H1 (cell line): ENCODE results near the gene MADD. TPM values are rescaled to one million over a fixed set of nuclear protein-coding genes. Genes with fewer than 3 reads are reported as not detected.

Experiments
- CTCF ChIA-PET: fragments of 300-600 bp; sonication (Branson Sonifier 250); formaldehyde crosslinking; loops from one replicate; lab custom pipeline; 2021; ENCODE audit not compliant: partially characterized antibody; lab: Charles Lee
- POLR2A ChIA-PET: fragments of 300-600 bp; sonication (Branson Sonifier 250); formaldehyde crosslinking; loops from one replicate; lab custom pipeline; 2021; ENCODE audit warnings: inconsistent platforms; ENCODE audit not compliant: partially characterized antibody; lab: Charles Lee
- DNase-seq, 2 experiments: peaks; one replicate each; pipeline versions ENCODE4 v3.0.0 to v3.0.0-alpha.2; 2010 to 2022; ENCODE audit warnings: low spot score in 2 of 2, low read depth in 1 of 2, mixed read lengths in 1 of 2
- FAIRE-seq: peaks from 2 replicates; lab custom pipeline; 2011; peaks lifted over from hg19 to GRCh38; lab: Jason Lieb, UNC
- H2AFZ ChIP-seq: 2 replicates; pipeline ENCODE4 v1.8.1; 2012; ENCODE audit warnings: low read length, inconsistent platforms
- H2AK5ac ChIP-seq: 2 replicates; pipeline ENCODE4 v1.6.1; 2013; ENCODE audit warnings: low read depth, low read length
- H2BK120ac ChIP-seq: replicated peaks from 2 replicates; pipeline ENCODE3; 2013; ENCODE audit warnings: low read depth, low read length, inconsistent platforms
- H2BK12ac ChIP-seq: 2 replicates; pipeline ENCODE4 v1.6.1; 2013; ENCODE audit warnings: low read depth, low read length
- H2BK15ac ChIP-seq: 2 replicates; pipeline ENCODE4 v1.6.1; 2013; ENCODE audit warnings: low read length
- H2BK20ac ChIP-seq: 2 replicates; pipeline ENCODE4 v1.6.1; 2013; ENCODE audit warnings: low read length
- H2BK5ac ChIP-seq: 2 replicates; pipeline ENCODE4 v1.6.1; 2013; ENCODE audit warnings: low read depth, low read length
- H3K14ac ChIP-seq: 2 replicates; pipeline ENCODE4 v1.6.1; 2013; ENCODE audit warnings: inconsistent platforms; ENCODE audit not compliant: insufficient read length
- H3K18ac ChIP-seq: 2 replicates; pipeline ENCODE4 v1.6.1; 2013; ENCODE audit warnings: low read length; ENCODE audit errors: extremely low read depth
- H3K23ac ChIP-seq: 2 replicates; pipeline ENCODE4 v1.6.1; 2013; ENCODE audit warnings: inconsistent platforms; ENCODE audit not compliant: insufficient read length
- H3K23me2 ChIP-seq: 2 replicates; pipeline ENCODE4 v1.6.1; 2013; ENCODE audit warnings: low read depth, low read length
- H3K27ac ChIP-seq: 2 replicates; pipeline ENCODE4 v1.6.1; 2011; ENCODE audit warnings: low read depth, low read length, inconsistent platforms
- H3K27me3 ChIP-seq, 4 experiments: replicated peaks in 1 of 4; 1 replicate in 1 of 4; 2 replicates in 3 of 4; pipeline versions ENCODE4 v1.6.1 to v1.8.1; 2011 to 2013; ENCODE audit warnings: low read length in 3 of 4, mild to moderate bottlenecking in 3 of 4, inconsistent platforms in 2 of 4, mixed read lengths in 2 of 4, moderate library complexity in 1 of 4; ENCODE audit not compliant: control insufficient read depth in 3 of 4, insufficient read depth in 3 of 4; ENCODE audit errors: extremely low read depth in 1 of 4
- H3K36me3 ChIP-seq, 4 experiments: 2 replicates each; pipeline versions ENCODE4 v1.6.1 to v1.8.1; 2011 to 2013; ENCODE audit warnings: mild to moderate bottlenecking in 4 of 4, low read length in 3 of 4, moderate library complexity in 2 of 4, control low read depth in 1 of 4, inconsistent platforms in 1 of 4; ENCODE audit not compliant: insufficient read depth in 4 of 4, control insufficient read depth in 2 of 4
- H3K4ac ChIP-seq: replicated peaks from 2 replicates; pipeline ENCODE3; 2013; ENCODE audit warnings: low read length, low read depth, mixed read lengths, inconsistent platforms; ENCODE audit not compliant: insufficient read length
- H3K4me1 ChIP-seq, 4 experiments: replicated peaks in 1 of 4; 1 replicate in 1 of 4; 2 replicates in 3 of 4; pipeline versions ENCODE4 v1.6.1 to v1.8.1; 2011 to 2013; ENCODE audit warnings: low read length in 3 of 4, inconsistent platforms in 2 of 4, mixed read lengths in 1 of 4; ENCODE audit not compliant: insufficient read depth in 4 of 4, control insufficient read depth in 3 of 4
- H3K4me2 ChIP-seq, 2 experiments: 2 replicates each; pipeline versions ENCODE4 v1.6.1 to v1.8.1; 2011 to 2013; ENCODE audit warnings: low read depth in 2 of 2, low read length in 2 of 2, control low read depth in 1 of 2, inconsistent platforms in 1 of 2, mild to moderate bottlenecking in 1 of 2; ENCODE audit not compliant: insufficient read depth in 1 of 2
- H3K4me3 ChIP-seq, 4 experiments: fragments of 200-600, 300-600 bp in 1 of 4; sonication (generic), shearing (Covaris generic), sonication (Bioruptor Twin) in 1 of 4; 2 replicates each; pipeline versions ENCODE4 v1.5.1 to v1.8.1; 2011 to 2016; ENCODE audit warnings: low read length in 4 of 4, low read depth in 3 of 4, control low read depth in 2 of 4, inconsistent platforms in 2 of 4, mild to moderate bottlenecking in 2 of 4, mixed read lengths in 1 of 4, moderate library complexity in 1 of 4; ENCODE audit not compliant: insufficient read depth in 2 of 4; ENCODE audit errors: extremely low read depth in 1 of 4
- H3K56ac ChIP-seq: replicated peaks from 2 replicates; pipeline ENCODE3; 2013; ENCODE audit warnings: low read depth, mild to moderate bottlenecking, mixed read lengths, low read length, inconsistent platforms; ENCODE audit not compliant: insufficient read length
- H3K79me1 ChIP-seq: 2 replicates; pipeline ENCODE4 v1.6.1; 2013; ENCODE audit warnings: low read depth, low read length, control low read depth
- H3K79me2 ChIP-seq, 2 experiments: 2 replicates each; pipeline versions ENCODE4 v1.6.1 to v1.8.1; 2012 to 2013; ENCODE audit warnings: low read length in 2 of 2, mild to moderate bottlenecking in 2 of 2, inconsistent platforms in 1 of 2; ENCODE audit not compliant: insufficient read depth in 2 of 2, control insufficient read depth in 1 of 2
- H3K9ac ChIP-seq, 4 experiments: replicated peaks in 1 of 4; 1 replicate in 1 of 4; 2 replicates in 3 of 4; pipeline versions ENCODE4 v1.6.1 to v1.8.1; 2011 to 2013; ENCODE audit warnings: low read depth in 3 of 4, low read length in 3 of 4, control low read depth in 2 of 4, mild to moderate bottlenecking in 2 of 4, moderate library complexity in 2 of 4, inconsistent platforms in 1 of 4; ENCODE audit errors: extremely low read depth in 1 of 4
- H3K9me3 ChIP-seq, 2 experiments: 2 replicates each; pipeline versions ENCODE4 v1.6.1 to v1.8.1; 2012 to 2013; ENCODE audit warnings: mild to moderate bottlenecking in 2 of 2, moderate library complexity in 2 of 2, control low read depth in 1 of 2, inconsistent platforms in 1 of 2, low read depth in 1 of 2, low read length in 1 of 2, mixed read lengths in 1 of 2; ENCODE audit not compliant: insufficient read depth in 2 of 2
- H4K20me1 ChIP-seq, 2 experiments: replicated peaks in 1 of 2; 2 replicates each; pipeline versions ENCODE3 to v1.8.1; 2011 to 2013; ENCODE audit warnings: inconsistent platforms in 2 of 2, low read length in 2 of 2, mild to moderate bottlenecking in 1 of 2; ENCODE audit not compliant: insufficient read depth in 2 of 2, control insufficient read depth in 1 of 2
- H4K5ac ChIP-seq: 2 replicates; pipeline ENCODE4 v1.6.1; 2013; ENCODE audit warnings: low read length, low read depth, mixed read lengths, inconsistent platforms; ENCODE audit not compliant: insufficient read length
- H4K8ac ChIP-seq: 2 replicates; pipeline ENCODE4 v1.8.0; 2013; ENCODE audit warnings: mild to moderate bottlenecking, moderate library complexity, low read length, inconsistent platforms; ENCODE audit not compliant: insufficient read depth; ENCODE audit errors: extremely low read depth
- H4K91ac ChIP-seq: replicated peaks from 2 replicates; pipeline ENCODE3; 2013; ENCODE audit warnings: low read length, mixed read lengths, inconsistent platforms; ENCODE audit not compliant: insufficient read length
- CEBPB ChIP-seq: IDR thresholded peaks from 2 replicates; pipeline ENCODE4 v1.6.1; 2012; ENCODE audit warnings: low read depth, low read length
- HDAC2 ChIP-seq, 2 experiments: fragments of 300-600 bp in 1 of 2; sonication (generic) in 1 of 2; IDR thresholded peaks; 2 replicates each; pipeline ENCODE4 v1.6.1; 2011 to 2012; ENCODE audit warnings: low read depth in 2 of 2, low read length in 2 of 2, mild to moderate bottlenecking in 2 of 2, moderate library complexity in 2 of 2, borderline replicate concordance in 1 of 2, inconsistent platforms in 1 of 2
- PHF8 ChIP-seq: fragments of 200-600 bp; sonication (generic); conservative IDR thresholded peaks from 2 replicates; pipeline ENCODE4 v1.7.1; 2012; ENCODE audit warnings: low read depth, mild to moderate bottlenecking, inconsistent platforms, low read length, moderate library complexity
- SIN3A ChIP-seq, 2 experiments: IDR thresholded peaks in 1 of 2; conservative IDR thresholded peaks in 1 of 2; 2 replicates each; pipeline ENCODE4 v1.6.1; 2011 to 2012; ENCODE audit warnings: low read length in 2 of 2, improper control_type of control experiment in 1 of 2, low read depth in 1 of 2, mild to moderate bottlenecking in 1 of 2
- TAF7 ChIP-seq: optimal IDR thresholded peaks from 2 replicates; pipeline ENCODE3; 2011; ENCODE audit warnings: low read depth, mild to moderate bottlenecking, inconsistent platforms, low read length, moderate library complexity, borderline replicate concordance
- TEAD4 ChIP-seq: IDR thresholded peaks from 2 replicates; pipeline ENCODE4 v1.6.1; 2012; ENCODE audit warnings: low read depth, low read length, inconsistent platforms, mixed read lengths
- WGBS, 2 experiments: shearing (Covaris generic) in 1 of 2; methylation state at CpG; one replicate each; pipeline versions ENCODE4 v1.1.6 to v1.1.7; 2013 to 2015; ENCODE audit warnings: low lambda C conversion rate in 2 of 2, mixed read lengths in 2 of 2, inconsistent platforms in 1 of 2, low coverage in 1 of 2, missing lambda C conversion rate in 1 of 2; ENCODE audit not compliant: insufficient replicate concordance in 2 of 2, insufficient coverage in 1 of 2, insufficient read length in 1 of 2; ENCODE audit errors: extremely low coverage in 1 of 2, missing lambda C conversion rate in 1 of 2; 5-methylcytosine and 5-hydroxymethylcytosine counted together
- polyA plus RNA-seq, 7 experiments: library from polyadenylated mRNA; depleted of rRNA in 3 of 7; stranded (reverse) in 5 of 7; unstranded in 2 of 7; fragments of >200 nt in 5 of 7; fragments of 200-250 nt in 2 of 7; gene quantifications; 1 replicate in 5 of 7; 2 replicates in 1 of 7; 4 replicates in 1 of 7; pipeline versions ENCODE4 v1.2.1 to v1.2.3, GENCODE V29; 2011 to 2013; ENCODE audit warnings: missing spikeins in 2 of 7, mixed read lengths in 2 of 7
- total RNA-seq: library from RNA; stranded (reverse); fragmentation: NEBNext Ultra II Directional; extraction: Animal tissue kit (Norgen Biotek cat#: 25700); gene quantifications from 2 replicates; pipeline ENCODE4 v1.2.1, GENCODE V29; 2021
- TF ChIP-seq, protein P1 (sequence below), 3 experiments: IDR thresholded peaks; 1 replicate in 2 of 3; 2 replicates in 1 of 3; pipeline versions ENCODE4 v1.5.1 to v1.6.1; 2011; ENCODE audit warnings: low read length in 3 of 3, mild to moderate bottlenecking in 3 of 3, inconsistent platforms in 2 of 3, low read depth in 1 of 3, moderate library complexity in 1 of 3; ENCODE audit not compliant: insufficient read depth in 1 of 3; ENCODE audit errors: control extremely low read depth in 1 of 3

MADD gene
- total and polyA plus RNA-seq, 2 of the 8 experiments (the other 6 are each of a cell fraction or from before 2014, with no cell fraction given) = 32.5 to 45.4 TPM

GRCh38 chr11:47359162-47359561, 89.2 kb downstream of the MADD start:
- H4K8ac ChIP-seq = no peak overlapping the region
- H3K14ac ChIP-seq = no peak overlapping the region
- WGBS, 2 experiments = 93% methylated on average over 6 of the region's 7 CpGs; no CpG with 5 or more reads in 1 of the 2 experiments
- CTCF ChIA-PET = interaction anchor here (0.7 to 2.3 kb wide), 6 partner anchors 9 to 86 kb away, joined by 3 to 7 read pairs (median 3); no protein-coding TSS in a partner anchor
- no peaks in the 10 kb centered on the region for H3K79me2 ChIP-seq
- no peak overlapping the region for H2BK20ac ChIP-seq
- H3K56ac ChIP-seq = no peak overlapping the region
- no peak overlapping the region for H4K91ac ChIP-seq
- no peak overlapping the region for H3K4me2 ChIP-seq
- H2BK120ac ChIP-seq = no peak overlapping the region
- H3K79me1 ChIP-seq = 0 out of 2 replicates have a peak, but pooled peaks cover 2% of the 10 kb centered on the region
- DNase-seq (no peak), FAIRE-seq (no peak)
- no peak overlapping the region for H3K27ac ChIP-seq
- peaks cover 16% of the 10 kb centered on the region for H3K23me2 ChIP-seq
- H3K9ac ChIP-seq = no peak overlapping the region
- H3K4me1 ChIP-seq = no peaks in the 10 kb centered on the region; a peak in 2 of 7 replicates
- no peaks in the 10 kb centered on the region for H3K27me3 ChIP-seq
- H3K4ac ChIP-seq = no peak overlapping the region
- no peaks in the 10 kb centered on the region; a peak in 1 of 8 replicates for H3K36me3 ChIP-seq
- no peak overlapping the region for H2BK15ac ChIP-seq
- no peak overlapping the region for H3K4me3 ChIP-seq
- no peak overlapping the region for H2AK5ac ChIP-seq
- no peak overlapping the region for H2BK12ac ChIP-seq
- TF ChIP-seq PHF8 (no peak), TEAD4 (no peak), TAF7 (no peak), SIN3A (conservative IDR thresholded peaks at IDR 0.05 in 1 of 2, IDR thresholded peaks at IDR 0.05 in 1 of 2; ENCODE audit: low read depth in 1 of 2, low read length in 2 of 2) (no peak), HDAC2 (IDR thresholded peaks at IDR 0.05; ENCODE audit: borderline replicate concordance in 1 of 2, low read depth in 2 of 2, low read length in 2 of 2) (no peak), CEBPB (no peak)
- TF ChIP-seq, protein P1, sequence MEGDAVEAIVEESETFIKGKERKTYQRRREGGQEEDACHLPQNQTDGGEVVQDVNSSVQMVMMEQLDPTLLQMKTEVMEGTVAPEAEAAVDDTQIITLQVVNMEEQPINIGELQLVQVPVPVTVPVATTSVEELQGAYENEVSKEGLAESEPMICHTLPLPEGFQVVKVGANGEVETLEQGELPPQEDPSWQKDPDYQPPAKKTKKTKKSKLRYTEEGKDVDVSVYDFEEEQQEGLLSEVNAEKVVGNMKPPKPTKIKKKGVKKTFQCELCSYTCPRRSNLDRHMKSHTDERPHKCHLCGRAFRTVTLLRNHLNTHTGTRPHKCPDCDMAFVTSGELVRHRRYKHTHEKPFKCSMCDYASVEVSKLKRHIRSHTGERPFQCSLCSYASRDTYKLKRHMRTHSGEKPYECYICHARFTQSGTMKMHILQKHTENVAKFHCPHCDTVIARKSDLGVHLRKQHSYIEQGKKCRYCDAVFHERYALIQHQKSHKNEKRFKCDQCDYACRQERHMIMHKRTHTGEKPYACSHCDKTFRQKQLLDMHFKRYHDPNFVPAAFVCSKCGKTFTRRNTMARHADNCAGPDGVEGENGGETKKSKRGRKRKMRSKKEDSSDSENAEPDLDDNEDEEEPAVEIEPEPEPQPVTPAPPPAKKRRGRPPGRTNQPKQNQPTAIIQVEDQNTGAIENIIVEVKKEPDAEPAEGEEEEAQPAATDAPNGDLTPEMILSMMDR (IDR thresholded peaks at IDR 0.05; ENCODE audit: control extremely low read depth in 1 of 3, insufficient read depth in 1 of 3, low read depth in 1 of 3, low read length in 3 of 3) = no peak
- no peak overlapping the region for H4K5ac ChIP-seq
- peaks cover 0 to 5% of the 10 kb centered on the region in 2 experiments; a peak in 1 of 4 replicates for H3K9me3 ChIP-seq
- H2AFZ ChIP-seq = no peak overlapping the region
- no peak overlapping the region for H3K23ac ChIP-seq
- no peak overlapping the region for H3K18ac ChIP-seq
- POLR2A ChIA-PET = interaction anchor here (0.9 kb wide), 1 partner anchor 111 kb away, joined by 3 read pairs; the partner anchor contains the start of gene ACP2
- H2BK5ac ChIP-seq = no peak overlapping the region
- H4K20me1 ChIP-seq = peaks cover 0 to 12% of the 10 kb centered on the region in 2 experiments
